Mucosa of descending colon (tissue), 3 donors: ENCODE results near the gene RAP1GAP. TPM values are rescaled to one million over a fixed set of nuclear protein-coding genes. Genes with fewer than 3 reads are reported as not detected.

Experiments
- ATAC-seq: fragments of 200-7000 bp; cut with Tn5 transposase; one replicate; pipeline ENCODE4 v1.9.1; 2020; ENCODE audit warnings: mild to moderate bottlenecking, moderate library complexity
- DNase-seq, 3 donors: peaks; one replicate each; pipeline ENCODE4 v3.0.0-alpha.2; 2020
- H3K36me3 ChIP-seq: fragments of 200-600 bp; one replicate; pipeline ENCODE4 v1.8.0; 2021; ENCODE audit warnings: low read depth, mild to moderate bottlenecking
- H3K4me1 ChIP-seq: fragments of 200-600 bp; one replicate; pipeline ENCODE4 v1.8.0; 2021; ENCODE audit warnings: low read depth, mild to moderate bottlenecking
- H3K4me3 ChIP-seq: fragments of 200-600 bp; one replicate; pipeline ENCODE4 v1.8.0; 2021; ENCODE audit warnings: mild to moderate bottlenecking
- H3K9me3 ChIP-seq: fragments of 200-600 bp; one replicate; pipeline ENCODE4 v1.8.0; 2021; ENCODE audit warnings: mild to moderate bottlenecking
- intact Hi-C, 2 donors: fragments of 100-400 bp; cut with DNase I in 1 of 2; cut with micrococcal nuclease in 1 of 2; formaldehyde crosslinking; loops; one replicate each; pipeline versions ENCODE4 v1.11.0 to v1.11.1; 2022; cut with DNase I, micrococcal nuclease
- total RNA-seq, 3 donors: library from RNA; stranded (reverse); fragmentation: NEBNext Ultra II Directional in 2 of 3; extraction: Animal tissue kit (Norgen Biotek cat#: 25700) in 2 of 3; gene quantifications; one replicate each; pipeline versions ENCODE4 v1.2.1 to v1.2.4, GENCODE V29; 2021 to 2023
- TF ChIP-seq, protein P1 (sequence below): fragments of 200-600 bp; IDR thresholded peaks from one replicate; pipeline ENCODE4 v1.8.0; 2022; ENCODE audit warnings: antibody characterized with exemption, mild to moderate bottlenecking
- donor health status: DM: no; HTN: no; CAD: no; lungs with moderate emphysema.
- donor health status: DM: no; HTN: no; CAD: no.
- donor health status: DM: no; HTN: yes; CAD: no.

The RAP1GAP gene
- total RNA-seq, 3 donors from 2014 or later: 15.7 to 59.6 (median 43.0) TPM

DNA sequence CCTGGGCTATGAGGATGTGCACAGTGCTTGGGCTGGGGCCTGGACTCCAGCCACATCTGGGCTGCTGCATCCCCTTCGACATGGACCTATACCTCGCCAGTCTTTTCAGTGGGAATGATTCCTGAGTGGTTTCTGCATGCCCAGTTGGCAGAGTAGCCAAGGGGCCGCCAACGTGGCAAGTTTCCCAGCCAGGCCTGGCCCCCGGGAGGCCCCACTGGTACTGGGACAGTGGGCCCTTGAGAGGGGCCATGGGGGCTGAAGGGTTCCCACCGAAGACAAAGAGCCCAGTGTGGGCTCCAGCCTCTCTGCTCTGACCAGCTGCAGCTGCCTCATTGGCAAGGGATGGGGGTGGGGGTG is 15.4 kb downstream of the RAP1GAP start:
- TF ChIP-seq, protein P1, sequence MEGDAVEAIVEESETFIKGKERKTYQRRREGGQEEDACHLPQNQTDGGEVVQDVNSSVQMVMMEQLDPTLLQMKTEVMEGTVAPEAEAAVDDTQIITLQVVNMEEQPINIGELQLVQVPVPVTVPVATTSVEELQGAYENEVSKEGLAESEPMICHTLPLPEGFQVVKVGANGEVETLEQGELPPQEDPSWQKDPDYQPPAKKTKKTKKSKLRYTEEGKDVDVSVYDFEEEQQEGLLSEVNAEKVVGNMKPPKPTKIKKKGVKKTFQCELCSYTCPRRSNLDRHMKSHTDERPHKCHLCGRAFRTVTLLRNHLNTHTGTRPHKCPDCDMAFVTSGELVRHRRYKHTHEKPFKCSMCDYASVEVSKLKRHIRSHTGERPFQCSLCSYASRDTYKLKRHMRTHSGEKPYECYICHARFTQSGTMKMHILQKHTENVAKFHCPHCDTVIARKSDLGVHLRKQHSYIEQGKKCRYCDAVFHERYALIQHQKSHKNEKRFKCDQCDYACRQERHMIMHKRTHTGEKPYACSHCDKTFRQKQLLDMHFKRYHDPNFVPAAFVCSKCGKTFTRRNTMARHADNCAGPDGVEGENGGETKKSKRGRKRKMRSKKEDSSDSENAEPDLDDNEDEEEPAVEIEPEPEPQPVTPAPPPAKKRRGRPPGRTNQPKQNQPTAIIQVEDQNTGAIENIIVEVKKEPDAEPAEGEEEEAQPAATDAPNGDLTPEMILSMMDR: no peak
- Histone ChIP-seq H3K9me3 (no peaks in the 10 kb centered on the region), H3K4me1 (peaks cover 8% of the 10 kb centered on the region), H3K4me3 (no peak overlapping the region), H3K36me3 (no peaks in the 10 kb centered on the region)
- intact Hi-C loops: loop anchor here in 1 of 2 donors (10.0 kb wide), 1 partner anchor 139 kb away; no protein-coding TSS in a partner anchor
- DNase-seq (no peak), ATAC-seq (no peak)

DNA sequence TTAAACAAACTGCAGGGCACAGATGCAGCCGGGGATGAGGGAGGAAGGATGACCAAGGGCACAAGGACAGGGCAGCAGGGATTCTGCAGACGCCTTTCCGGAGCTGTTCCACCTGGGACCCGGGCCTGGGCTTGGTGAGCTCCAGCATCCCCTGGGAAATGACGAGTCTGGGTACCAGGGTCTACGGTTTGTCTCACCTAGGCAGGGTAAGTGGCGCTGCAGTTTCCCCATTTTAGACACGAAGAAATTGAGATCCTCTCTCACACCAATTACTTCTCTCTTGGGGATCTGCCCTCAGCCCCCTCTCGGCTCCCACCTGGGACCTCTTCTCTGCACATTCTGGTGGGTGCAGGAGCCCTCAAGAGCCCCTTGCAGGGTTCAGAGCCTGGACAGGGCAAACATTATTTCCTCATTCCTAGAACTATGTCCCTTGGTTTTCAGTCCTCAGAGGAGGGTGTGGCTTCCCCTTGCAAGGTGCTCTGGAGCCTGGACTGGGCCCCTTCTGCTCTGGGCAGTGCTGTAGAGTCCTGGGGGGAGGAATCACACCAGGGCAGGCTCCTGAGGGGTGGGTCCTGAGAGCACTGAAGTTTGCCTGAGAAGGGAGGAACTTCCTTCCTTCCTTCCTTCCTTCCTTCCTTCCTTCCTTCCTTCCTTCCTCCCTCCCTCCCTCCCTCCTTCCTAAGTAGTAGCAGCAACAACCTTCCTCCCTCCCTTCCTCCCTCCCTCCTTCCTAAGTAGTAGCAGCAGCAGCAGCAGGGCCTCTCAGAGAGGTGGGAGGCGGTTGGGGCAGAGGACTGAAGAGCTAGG is 16.0 kb downstream of the RAP1GAP start:
- Histone ChIP-seq H3K9me3 (no peaks in the 10 kb centered on the region), H3K4me1 (peaks cover 8% of the 10 kb centered on the region), H3K4me3 (no peak overlapping the region), H3K36me3 (no peaks in the 10 kb centered on the region)
- TF ChIP-seq, protein P1: no peak
- no peak for DNase-seq
- intact Hi-C loops: loop anchor here in 1 of 2 donors (10.0 kb wide), 1 partner anchor 138 kb away; no protein-coding TSS in a partner anchor
- peak; percentile 25 for ATAC-seq

DNA sequence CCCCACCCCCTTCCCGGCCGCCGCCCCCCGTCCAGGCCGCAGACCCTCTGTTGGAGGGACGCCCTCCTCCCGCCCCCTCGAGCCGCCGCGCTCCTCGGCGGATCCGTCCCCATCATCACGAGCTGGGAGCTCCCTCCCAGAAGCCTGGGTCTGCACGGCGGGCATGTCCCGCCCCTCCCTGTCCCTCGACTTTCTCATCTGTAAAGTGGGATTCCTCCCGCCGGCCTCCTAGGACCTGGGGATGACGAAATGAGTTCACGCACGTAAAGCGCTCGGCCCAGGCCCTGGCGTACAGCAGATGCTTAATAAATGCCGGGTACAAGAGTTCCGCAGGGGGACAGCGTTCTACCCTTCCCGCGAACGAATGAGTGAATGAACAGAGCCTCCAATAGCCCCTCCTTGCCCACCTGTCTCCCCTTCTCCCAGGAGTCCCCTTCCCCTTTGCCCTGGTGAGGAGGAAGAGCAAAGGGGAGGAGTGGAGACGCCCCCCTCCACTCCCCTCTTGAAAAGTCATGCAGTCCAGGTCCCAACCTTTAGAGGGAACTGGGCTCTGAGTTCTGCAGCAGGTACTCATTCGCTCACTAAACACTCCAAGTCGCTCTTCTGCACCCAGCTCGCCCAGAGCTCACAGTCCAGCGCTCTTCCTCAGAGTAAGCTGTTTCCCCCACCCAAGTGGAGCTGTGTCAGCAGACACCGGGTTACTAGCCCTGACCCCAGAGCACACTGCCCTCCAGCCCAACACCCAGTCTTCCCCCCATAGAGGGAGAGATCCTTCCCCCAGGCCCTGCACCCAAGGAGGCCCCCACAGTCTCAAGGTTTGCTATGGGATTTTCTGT is 16.8 kb downstream of the RAP1GAP start:
- DNase-seq: no peak
- Histone ChIP-seq H3K4me1 (peaks cover 8% of the 10 kb centered on the region), H3K36me3 (no peaks in the 10 kb centered on the region), H3K9me3 (no peaks in the 10 kb centered on the region), H3K4me3 (no peak overlapping the region)
- intact Hi-C loops: loop anchor here in 1 of 2 donors (10.0 kb wide), 1 partner anchor 138 kb away; no protein-coding TSS in a partner anchor
- TF ChIP-seq, protein P1: no peak
- ATAC-seq: no peak

DNA sequence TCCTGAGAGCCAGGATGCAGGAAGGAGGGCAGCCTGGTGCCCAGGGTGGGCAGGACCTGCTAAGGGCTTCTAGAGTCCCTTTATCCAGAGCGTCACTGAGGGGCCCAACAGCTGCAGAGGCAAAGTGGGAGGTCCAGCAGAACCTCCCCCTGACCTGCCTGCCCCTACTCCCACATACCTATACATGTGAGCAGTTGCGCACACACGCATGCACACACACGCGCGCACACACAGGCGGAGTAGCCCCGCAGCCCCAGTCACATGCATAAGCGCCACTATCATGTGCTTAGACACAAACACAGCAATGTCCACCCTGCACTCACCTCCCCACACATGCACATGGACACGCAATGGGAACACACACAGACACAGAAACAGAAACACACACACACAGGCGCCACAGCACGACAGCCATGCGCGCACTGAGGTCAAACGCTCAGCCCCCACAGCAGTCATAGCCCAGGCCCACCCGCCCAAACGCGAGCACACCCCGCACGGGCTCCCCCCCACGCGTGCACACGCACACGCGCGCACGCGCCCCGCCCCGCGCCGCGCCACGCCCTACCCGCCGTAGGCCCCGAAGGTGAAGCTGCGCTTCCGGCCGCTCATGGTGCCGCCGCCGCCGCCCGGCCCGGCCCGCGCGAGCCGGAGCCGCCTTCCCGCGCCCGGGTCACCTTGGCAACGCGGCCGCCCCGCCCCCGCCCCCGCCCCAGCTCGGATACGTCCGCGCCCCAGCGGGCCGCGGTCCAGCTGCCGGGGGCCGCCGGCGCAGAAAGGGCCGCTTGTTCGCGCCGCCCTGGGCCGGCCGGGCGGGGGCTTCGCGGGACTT is 17.7 kb downstream of the RAP1GAP start:
- peak; percentile 78 for ATAC-seq
- intact Hi-C loops: loop anchor here in 1 of 2 donors (10.0 kb wide), 1 partner anchor 137 kb away; no protein-coding TSS in a partner anchor
- H3K4me3 ChIP-seq: no peak overlapping the region
- H3K9me3 ChIP-seq: no peaks in the 10 kb centered on the region
- peak in 2 of 3 donors; percentile 59 to 76 for DNase-seq
- H3K36me3 ChIP-seq: no peaks in the 10 kb centered on the region
- TF ChIP-seq, protein P1: no peak
- H3K4me1 ChIP-seq: peaks cover 8% of the 10 kb centered on the region

DNA sequence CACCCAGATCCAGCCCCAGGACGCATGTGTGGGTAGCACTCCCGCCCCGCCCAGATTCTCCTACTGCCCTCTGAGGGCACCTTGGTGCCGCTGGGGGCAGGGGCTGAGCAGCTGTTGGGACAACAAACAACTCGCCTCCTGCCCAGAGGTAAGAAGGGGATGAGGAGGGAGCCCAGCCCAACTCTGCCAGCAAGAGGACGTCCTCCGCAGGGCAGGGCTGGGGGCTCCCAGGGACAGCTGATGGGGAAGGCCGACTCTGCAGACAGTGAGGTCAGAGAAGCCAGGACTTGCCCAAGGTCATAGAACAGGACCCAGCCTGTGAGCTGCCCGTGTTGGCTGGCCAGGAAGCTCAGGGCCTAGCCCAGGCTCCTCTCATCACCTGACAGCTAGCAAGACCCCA is 18.8 kb downstream of the RAP1GAP start:
- no peaks in the 10 kb centered on the region for H3K36me3 ChIP-seq
- H3K9me3 ChIP-seq: no peaks in the 10 kb centered on the region
- H3K4me1 ChIP-seq: peaks cover 8% of the 10 kb centered on the region
- H3K4me3 ChIP-seq: no peak overlapping the region
- no peak for ATAC-seq
- TF ChIP-seq, protein P1: no peak
- intact Hi-C loops: loop anchor here in 1 of 2 donors (10.0 kb wide), 1 partner anchor 136 kb away; no protein-coding TSS in a partner anchor
- DNase-seq: no peak
